ENCODE data around the gene P2RY1. TPM values are rescaled to one million over a fixed set of nuclear protein-coding genes. Genes with fewer than 3 reads are reported as not detected.

Gene P2RY1
- total RNA-seq, 2 donors from 2014 or later, result 2.2 to 3.1 TPM

- H3K27ac ChIP-seq, result no peak overlapping the region
- no peak for DNase-seq (ENCODE audit: low spot score)
- TF ChIP-seq, protein P1, sequence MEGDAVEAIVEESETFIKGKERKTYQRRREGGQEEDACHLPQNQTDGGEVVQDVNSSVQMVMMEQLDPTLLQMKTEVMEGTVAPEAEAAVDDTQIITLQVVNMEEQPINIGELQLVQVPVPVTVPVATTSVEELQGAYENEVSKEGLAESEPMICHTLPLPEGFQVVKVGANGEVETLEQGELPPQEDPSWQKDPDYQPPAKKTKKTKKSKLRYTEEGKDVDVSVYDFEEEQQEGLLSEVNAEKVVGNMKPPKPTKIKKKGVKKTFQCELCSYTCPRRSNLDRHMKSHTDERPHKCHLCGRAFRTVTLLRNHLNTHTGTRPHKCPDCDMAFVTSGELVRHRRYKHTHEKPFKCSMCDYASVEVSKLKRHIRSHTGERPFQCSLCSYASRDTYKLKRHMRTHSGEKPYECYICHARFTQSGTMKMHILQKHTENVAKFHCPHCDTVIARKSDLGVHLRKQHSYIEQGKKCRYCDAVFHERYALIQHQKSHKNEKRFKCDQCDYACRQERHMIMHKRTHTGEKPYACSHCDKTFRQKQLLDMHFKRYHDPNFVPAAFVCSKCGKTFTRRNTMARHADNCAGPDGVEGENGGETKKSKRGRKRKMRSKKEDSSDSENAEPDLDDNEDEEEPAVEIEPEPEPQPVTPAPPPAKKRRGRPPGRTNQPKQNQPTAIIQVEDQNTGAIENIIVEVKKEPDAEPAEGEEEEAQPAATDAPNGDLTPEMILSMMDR (IDR thresholded peaks at IDR 0.05), result no peak
These were observed 8.5 kb upstream of the P2RY1 start for GRCh38 chr3:152826476-152826875.

GRCh38 chr3:152827313-152827712 is 7.6 kb upstream of the P2RY1 start:
- Histone ChIP-seq H3K27ac (no peak overlapping the region), H3K9me3 (no peaks in the 10 kb centered on the region), H3K36me3 (no peaks in the 10 kb centered on the region), H3K4me3 (no peak overlapping the region), H3K27me3 (no peaks in the 10 kb centered on the region), H3K4me1 (no peaks in the 10 kb centered on the region)
- TF ChIP-seq, protein P1 (IDR thresholded peaks at IDR 0.05), result no peak
- no peak for DNase-seq (ENCODE audit: low spot score)

More at GRCh38 chr3:152826476-152826875, 8.5 kb upstream of the P2RY1 start:
- H3K4me1 ChIP-seq, result no peaks in the 10 kb centered on the region
- H3K36me3 ChIP-seq, result no peaks in the 10 kb centered on the region
- H3K9me3 ChIP-seq, result no peaks in the 10 kb centered on the region
- no peak overlapping the region for H3K4me3 ChIP-seq
- no peaks in the 10 kb centered on the region for H3K27me3 ChIP-seq

DNA sequence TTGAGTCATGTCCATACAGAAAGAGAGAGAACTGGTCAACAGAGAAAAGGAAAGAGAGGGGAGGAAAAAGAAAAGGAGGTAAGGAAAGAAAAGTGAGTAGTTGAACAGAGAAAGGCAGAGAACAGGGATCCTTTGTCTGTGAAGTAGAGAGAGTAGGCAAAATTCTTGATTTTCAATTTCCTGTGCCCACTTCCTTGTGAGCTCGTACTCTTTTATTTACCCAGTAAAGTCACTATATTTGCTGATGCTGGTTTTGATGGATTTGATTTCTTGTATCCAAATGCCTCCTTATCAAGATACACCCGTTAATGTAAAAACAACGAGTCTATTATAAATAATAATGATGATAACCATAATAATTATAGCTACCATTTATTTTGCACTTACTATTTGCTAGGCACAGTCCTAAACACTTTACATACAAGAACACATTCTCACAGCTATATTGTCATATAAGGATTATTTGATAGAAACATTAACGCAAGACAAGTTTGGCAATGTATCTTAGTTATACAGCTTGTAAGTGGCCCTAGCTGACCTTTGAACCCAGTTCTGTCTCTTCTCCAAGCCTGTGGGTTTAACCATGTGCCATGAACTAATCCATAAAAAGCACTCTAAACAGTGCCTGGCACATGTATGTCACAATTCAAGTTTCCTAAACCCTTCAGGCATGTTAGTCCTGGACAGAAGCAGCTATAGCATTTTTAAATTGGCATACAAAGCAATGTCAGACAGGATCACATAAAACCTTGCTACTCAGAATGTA is 6.7 kb upstream of the P2RY1 start:
- H3K27ac ChIP-seq, result no peak overlapping the region
- TF ChIP-seq, protein P1 (IDR thresholded peaks at IDR 0.05), result no peak
- H3K4me3 ChIP-seq, result no peak overlapping the region
- no peak for DNase-seq (ENCODE audit: low spot score)
- H3K27me3 ChIP-seq, result no peaks in the 10 kb centered on the region
- no peaks in the 10 kb centered on the region for H3K36me3 ChIP-seq
- no peaks in the 10 kb centered on the region for H3K4me1 ChIP-seq
- no peaks in the 10 kb centered on the region for H3K9me3 ChIP-seq

- DNase-seq (ENCODE audit: low spot score), result no peak
- H3K36me3 ChIP-seq, result no peaks in the 10 kb centered on the region
- no peaks in the 10 kb centered on the region for H3K4me1 ChIP-seq
- H3K9me3 ChIP-seq, result no peaks in the 10 kb centered on the region
- H3K4me3 ChIP-seq, result no peak overlapping the region
- no peaks in the 10 kb centered on the region for H3K27me3 ChIP-seq
- H3K27ac ChIP-seq, result no peak overlapping the region
- TF ChIP-seq, protein P1 (IDR thresholded peaks at IDR 0.05), result no peak
These were observed 4.7 kb upstream of the P2RY1 start for GRCh38 chr3:152830245-152830644.

GRCh38 chr3:152832046-152832445 is 2.9 kb upstream of the P2RY1 start:
- no peak overlapping the region for H3K4me3 ChIP-seq
- no peaks in the 10 kb centered on the region for H3K4me1 ChIP-seq
- TF ChIP-seq, protein P1 (IDR thresholded peaks at IDR 0.05), result no peak
- H3K9me3 ChIP-seq, result no peaks in the 10 kb centered on the region
- no peak overlapping the region for H3K27ac ChIP-seq
- H3K27me3 ChIP-seq, result no peaks in the 10 kb centered on the region
- no peak for DNase-seq (ENCODE audit: low spot score)
- H3K36me3 ChIP-seq, result no peaks in the 10 kb centered on the region

DNA sequence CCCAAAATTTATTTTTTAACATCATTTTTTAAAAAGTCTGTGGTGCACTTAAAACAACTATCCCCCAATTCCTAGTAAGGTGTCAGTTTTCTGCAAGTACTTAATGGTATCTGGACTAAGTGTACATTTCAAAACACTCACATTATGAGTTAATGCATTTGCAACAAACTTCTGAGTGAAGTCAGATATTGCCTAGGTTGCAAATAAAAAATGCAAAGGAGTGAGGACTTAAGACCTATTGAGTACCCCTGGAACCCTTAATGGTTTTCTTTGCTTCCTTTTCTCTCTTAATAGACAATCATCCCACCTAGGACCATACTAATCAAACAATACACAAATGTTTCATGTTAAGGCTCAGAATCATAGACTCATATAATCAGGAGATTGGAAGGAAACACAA is 1.8 kb upstream of the P2RY1 start:
- no peak for DNase-seq (ENCODE audit: low spot score)
- H3K36me3 ChIP-seq, result no peaks in the 10 kb centered on the region
- TF ChIP-seq, protein P1 (IDR thresholded peaks at IDR 0.05), result no peak

More for the DNA sequence above, 1.8 kb upstream of the P2RY1 start:
- no peak overlapping the region for H3K4me3 ChIP-seq
- no peak overlapping the region for H3K27ac ChIP-seq
- H3K27me3 ChIP-seq, result no peaks in the 10 kb centered on the region
- no peaks in the 10 kb centered on the region for H3K9me3 ChIP-seq
- no peaks in the 10 kb centered on the region for H3K4me1 ChIP-seq

All from right atrium auricular region (tissue), 2 donors.